PC-9 (cell line): Measurements from ENCODE around the gene FDX2.

ENCODE experiments used
- CTCF ChIP-seq: fragments of 200-600 bp; sonication (generic); conservative IDR thresholded peaks from 2 replicates; pipeline ENCODE4 v1.6.1; 2017; ENCODE audit warnings: mixed run types, antibody characterized with exemption, mild to moderate bottlenecking, moderate library complexity
- EZH2 ChIP-seq: fragments of 200-600 bp; sonication (generic); IDR thresholded peaks from 2 replicates; pipeline ENCODE4 v1.8.0; 2017; ENCODE audit warnings: antibody characterized with exemption, low read depth

- TF ChIP-seq CTCF (no peak), EZH2 (no peak)
Measured at GRCh38 chr19:10335352-10335985, 19.7 kb upstream of the FDX2 start.
